Right lobe of liver (tissue), 6 donors: ENCODE data around the gene TNFSF13. TPM values are rescaled to one million over a fixed set of nuclear protein-coding genes. Genes with fewer than 3 reads are reported as not detected.

Source experiments
- ATAC-seq, 4 donors: fragments of 200-7000 bp; cut with Tn5 transposase; one replicate each; pipeline ENCODE4 v1.9.1; 2020; ENCODE audit warnings: mild to moderate bottlenecking in 4 of 4, moderate library complexity in 4 of 4
- DNase-seq, 3 donors: peaks; one replicate each; pipeline ENCODE4 v3.0.0-alpha.2; 2020
- H3K27ac ChIP-seq, 3 donors: fragments of 200-600 bp; one replicate each; pipeline ENCODE4 v1.8.0; 2022
- H3K27me3 ChIP-seq, 2 donors: fragments of 200-600 bp; one replicate each; pipeline ENCODE4 v1.8.0; 2022
- H3K36me3 ChIP-seq, 4 donors: fragments of 200-600 bp; sonication (generic) in 1 of 4; one replicate each; pipeline versions ENCODE4 v1.5.1 to v1.8.0; 2017 to 2022; ENCODE audit warnings: control low read depth in 1 of 4
- H3K4me1 ChIP-seq, 4 donors: fragments of 200-600 bp; sonication (generic) in 1 of 4; one replicate each; pipeline versions ENCODE4 v1.5.1 to v1.8.0; 2017 to 2022; ENCODE audit warnings: control low read depth in 1 of 4
- H3K4me3 ChIP-seq, 3 donors: fragments of 200-600 bp; one replicate each; pipeline ENCODE4 v1.8.0; 2022
- H3K9me3 ChIP-seq, 4 donors: fragments of 200-600 bp; sonication (generic) in 1 of 4; one replicate each; pipeline versions ENCODE4 v1.5.1 to v1.8.0; 2017 to 2022; ENCODE audit warnings: control low read depth in 1 of 4
- CTCF ChIP-seq, 4 donors: fragments of 200-600 bp in 3 of 4; fragments of 450-650 bp in 1 of 4; IDR thresholded peaks; one replicate each; pipeline versions ENCODE4 v1.5.1 to v1.8.0; 2016 to 2022; ENCODE audit warnings: antibody characterized with exemption in 4 of 4, mild to moderate bottlenecking in 2 of 4
- POLR2A ChIP-seq: fragments of 450-650 bp; IDR thresholded peaks from one replicate; pipeline ENCODE4 v1.6.1; 2017; ENCODE audit warnings: antibody characterized with exemption, mild to moderate bottlenecking
- WGBS: methylation state at CpG from one replicate; pipeline ENCODE4 v1.1.6; 2018; ENCODE audit warnings: low coverage, low lambda C conversion rate; ENCODE audit not compliant: insufficient coverage; ENCODE audit errors: missing lambda C conversion rate; 5-methylcytosine and 5-hydroxymethylcytosine counted together
- intact Hi-C, 2 donors: fragments of 100-400 bp; cut with DNase I; formaldehyde crosslinking; loops; one replicate each; pipeline versions ENCODE4 v1.11.2 to v1.14.1; 2022
- total RNA-seq, 6 experiments: library from RNA; depleted of rRNA in 2 of 6; stranded (reverse); fragments of >200 nt in 2 of 6; fragmentation: NEBNext Ultra II Directional in 3 of 6; extraction: Animal tissue kit (Norgen Biotek cat#: 25700) in 3 of 6; gene quantifications; one replicate each; pipeline versions ENCODE4 v1.1.0 to v1.2.4, GENCODE V29; 2016 to 2023
- donor health status: DM: no; HTN: yes; CAD: no.
- donor health status: DM: no; HTN: no; CAD: no.
- donor health status: DM: no; HTN: no; CAD: no.
- donor health status: DM: no; HTN: yes; CAD: no.
- donor health status: DM: no; HTN: yes; CAD: no.

TNFSF13 gene
- total RNA-seq, 6 experiments from 2014 or later: 4.3 to 13.0 (median 6.2) TPM

- WGBS: 27% methylated on average over 8 of the region's 15 CpGs
- H3K9me3 ChIP-seq: no peaks in the 10 kb centered on the region
- intact Hi-C loops: no loop called here
- DNase-seq: peak in 1 of 3 donors; percentile 14
- H3K27me3 ChIP-seq: no peaks in the 10 kb centered on the region
- peaks cover 0 to 54% (median 19%) of the 10 kb centered on the region in 4 donors for H3K4me1 ChIP-seq
- H3K27ac ChIP-seq: peak overlapping the region in 2 of 3 donors; percentile 96 to 99
- H3K36me3 ChIP-seq: peaks cover 28 to 56% (median 39%) of the 10 kb centered on the region in 4 donors
- H3K4me3 ChIP-seq: peak overlapping the region; percentile 100
- TF ChIP-seq CTCF (IDR thresholded peaks at IDR 0.05): no peak
- no peak for TF ChIP-seq POLR2A
- no peak for ATAC-seq
Measured at GRCh38 chr17:7574176-7574953, 15.8 kb downstream of the TNFSF13 start.

- no peak overlapping the region for H3K27ac ChIP-seq
- peaks cover 28 to 52% (median 39%) of the 10 kb centered on the region in 4 donors for H3K36me3 ChIP-seq
- WGBS: no CpG with 5 or more reads among the region's 1 CpG
- no peak for DNase-seq
- H3K9me3 ChIP-seq: no peaks in the 10 kb centered on the region
- peaks cover 0 to 62% (median 21%) of the 10 kb centered on the region in 4 donors for H3K4me1 ChIP-seq
- intact Hi-C loops: no loop called here
- peak; percentile 8 for TF ChIP-seq POLR2A
- TF ChIP-seq CTCF (IDR thresholded peaks at IDR 0.05): no peak
- no peaks in the 10 kb centered on the region for H3K27me3 ChIP-seq
- no peak for ATAC-seq
- peak overlapping the region in 1 of 3 donors; percentile 4 for H3K4me3 ChIP-seq
Measured at GRCh38 chr17:7575481-7575883, 16.9 kb downstream of the TNFSF13 start.

- intact Hi-C loops: no loop called here
- Histone ChIP-seq H3K4me1 (peaks cover 0 to 62% (median 21%) of the 10 kb centered on the region in 4 donors), H3K9me3 (no peaks in the 10 kb centered on the region), H3K27ac (no peak overlapping the region), H3K36me3 (peaks cover 28 to 52% (median 39%) of the 10 kb centered on the region in 4 donors), H3K27me3 (no peaks in the 10 kb centered on the region), H3K4me3 (no peak overlapping the region)
- DNase-seq (no peak), ATAC-seq (no peak)
- no peak for TF ChIP-seq POLR2A
- TF ChIP-seq CTCF (IDR thresholded peaks at IDR 0.05): no peak
- 66% methylated on average over 5 of the region's 7 CpGs for WGBS
Measured at GRCh38 chr17:7575959-7576358, 17.4 kb downstream of the TNFSF13 start.

- Histone ChIP-seq H3K4me3 (no peak overlapping the region), H3K27me3 (no peaks in the 10 kb centered on the region), H3K9me3 (no peaks in the 10 kb centered on the region), H3K36me3 (peaks cover 28 to 52% (median 39%) of the 10 kb centered on the region in 4 donors), H3K27ac (no peak overlapping the region), H3K4me1 (peaks cover 0 to 59% (median 21%) of the 10 kb centered on the region in 4 donors)
- ATAC-seq (no peak), DNase-seq (no peak)
- 73% methylated on average over 3 of the region's 14 CpGs for WGBS
- intact Hi-C loops: no loop called here
- no peak for TF ChIP-seq POLR2A
- no peak for TF ChIP-seq CTCF (IDR thresholded peaks at IDR 0.05)
Measured at GRCh38 chr17:7576432-7576937, 17.9 kb downstream of the TNFSF13 start.
